Transverse colon (tissue), 4 donors: Measurements from ENCODE around the gene MSLN. TPM values are rescaled to one million over a fixed set of nuclear protein-coding genes. Genes with fewer than 3 reads are reported as not detected.
"Not testable (repeated sequence)": the region's sequence is repeated elsewhere in the genome, so short reads cannot be mapped to it uniquely, and the experiment has no call there.

Source experiments
- DNase-seq: peaks from one replicate; pipeline ENCODE4 v3.0.0-alpha.2; 2019
- H3K27ac ChIP-seq, 4 donors: fragments of 200-600 bp; sonication (generic); 2 replicates each; pipeline ENCODE4 v1.5.1; 2016 to 2018; ENCODE audit warnings: inconsistent platforms in 4 of 4
- H3K27me3 ChIP-seq: fragments of 200-600 bp; sonication (generic); 2 replicates; pipeline ENCODE4 v1.5.1; 2017; ENCODE audit warnings: inconsistent platforms
- H3K36me3 ChIP-seq, 4 donors: fragments of 200-600 bp; sonication (generic); 2 replicates each; pipeline ENCODE4 v1.5.1; 2017 to 2019; ENCODE audit warnings: inconsistent platforms in 4 of 4
- H3K4me1 ChIP-seq, 4 donors: fragments of 200-600 bp; sonication (generic); 2 replicates each; pipeline ENCODE4 v1.5.1; 2017 to 2020; ENCODE audit warnings: inconsistent platforms in 4 of 4
- H3K4me3 ChIP-seq, 4 donors: fragments of 200-600 bp; sonication (generic); 1 replicate in 1 of 4; 2 replicates in 3 of 4; pipeline versions ENCODE4 v1.5.1 to v1.6.1; 2017 to 2019; ENCODE audit warnings: inconsistent platforms in 4 of 4
- H3K9me3 ChIP-seq, 2 donors: fragments of 200-600 bp; sonication (generic); 2 replicates each; pipeline ENCODE4 v1.5.1; 2017 to 2019; ENCODE audit warnings: inconsistent platforms in 2 of 2
- CTCF ChIP-seq, 5 experiments: fragments of 200-600 bp in 3 of 5; fragments of 450-650 bp in 2 of 5; sonication (generic) in 3 of 5; IDR thresholded peaks; 1 replicate in 2 of 5; 2 replicates in 3 of 5; pipeline ENCODE4 v1.5.1; 2016 to 2017; ENCODE audit warnings: antibody characterized with exemption in 5 of 5, inconsistent platforms in 3 of 5, mild to moderate bottlenecking in 2 of 5, moderate library complexity in 1 of 5
- EP300 ChIP-seq: sonication (generic); formaldehyde crosslinking; IDR thresholded peaks from one replicate; pipeline ENCODE4 v1.6.1; 2017; ENCODE audit warnings: antibody characterized with exemption, low read depth
- POLR2A ChIP-seq: fragments of 450-650 bp; IDR thresholded peaks from one replicate; pipeline ENCODE4 v1.6.1; 2016; ENCODE audit warnings: antibody characterized with exemption, mild to moderate bottlenecking, moderate library complexity
- POLR2AphosphoS5 ChIP-seq, 3 donors: sonication (generic); formaldehyde crosslinking; IDR thresholded peaks; one replicate each; pipeline ENCODE4 v1.6.1; 2016; ENCODE audit warnings: antibody characterized with exemption in 3 of 3
- WGBS, 2 donors: methylation state at CpG; one replicate each; pipeline ENCODE4 v1.1.5; 2018; ENCODE audit warnings: low coverage in 1 of 2; 5-methylcytosine and 5-hydroxymethylcytosine counted together
- in situ Hi-C, 4 donors: fragments of 200-750 bp; cut with MboI; loops; one replicate each; pipeline versions ENCODE4 v1.15.0 to v1.15.1; 2017; ENCODE audit warnings: low sequenced_read_pairs in 3 of 4, low pct_ligation_motif_present in 1 of 4, low pct_unique_long_range_greater_than_20kb in 1 of 4
- intact Hi-C: fragments of 100-400 bp; cut with DNase I; formaldehyde crosslinking; loops from one replicate; pipeline ENCODE4 v1.15.1; 2023; ENCODE audit warnings: low total_unique reads
- total RNA-seq, 4 donors: library from RNA; depleted of rRNA; stranded (reverse); fragments of >200 nt; gene quantifications; one replicate each; pipeline ENCODE4 v1.1.0, GENCODE V29; 2016

The MSLN gene
- total RNA-seq, 4 donors from 2014 or later, result 4.9 to 21.2 (median 10.3) TPM; not detected in 1

- Histone ChIP-seq H3K4me3 (no peak overlapping the region), H3K36me3 (no peaks in the 10 kb centered on the region)
- TF ChIP-seq POLR2AphosphoS5 (IDR thresholded peaks at IDR 0.05) (no peak), POLR2A (no peak), CTCF (IDR thresholded peaks at IDR 0.05) (no peak), EP300 (no peak)
Measured at GRCh38 chr16:751152-752006, 9.2 kb upstream of the MSLN start.

GRCh38 chr16:752007-752312 lies 8.6 kb upstream of the MSLN start:
- intact Hi-C loops, result no loop called here

More at GRCh38 chr16:751152-752006, 9.2 kb upstream of the MSLN start:
- intact Hi-C loops, result no loop called here
- in situ Hi-C loops, result no loop called here
- H3K27ac ChIP-seq, result no peak overlapping the region
- 57 to 59% methylated on average over 13 to 39 of the region's 39 CpGs for WGBS, 2 donors
- no peaks in the 10 kb centered on the region for H3K4me1 ChIP-seq
- H3K27me3 ChIP-seq, result peaks cover 67% of the 10 kb centered on the region
- no peak for DNase-seq
- H3K9me3 ChIP-seq, result no peaks in the 10 kb centered on the region

GRCh38 chr16:754121-754607 lies 6.4 kb upstream of the MSLN start:
- H3K27ac ChIP-seq, H3K4me1 ChIP-seq, H3K4me3 ChIP-seq, in situ Hi-C loops, H3K9me3 ChIP-seq, H3K36me3 ChIP-seq, DNase-seq, intact Hi-C loops: not testable (repeated sequence)
- 75 to 83% methylated on average over 2 to 11 of the region's 11 CpGs for WGBS, 2 donors
- H3K27me3 ChIP-seq, result peaks cover 64% of the 10 kb centered on the region

More at GRCh38 chr16:752007-752312, 8.6 kb upstream of the MSLN start:
- no peak for TF ChIP-seq CTCF (IDR thresholded peaks at IDR 0.05)
- H3K4me1 ChIP-seq, result no peaks in the 10 kb centered on the region
- no peaks in the 10 kb centered on the region for H3K9me3 ChIP-seq
- WGBS, 2 donors, result 24 to 26% methylated on average over 6 to 10 of the region's 10 CpGs
- H3K4me3 ChIP-seq, result no peak overlapping the region
- in situ Hi-C loops, result no loop called here
- DNase-seq, result no peak
- H3K27me3 ChIP-seq, result peaks cover 67% of the 10 kb centered on the region
- H3K27ac ChIP-seq, result no peak overlapping the region
- no peaks in the 10 kb centered on the region for H3K36me3 ChIP-seq

- H3K4me3 ChIP-seq, result no peak overlapping the region
- H3K4me1 ChIP-seq, result no peaks in the 10 kb centered on the region
- no peak for DNase-seq
- no peaks in the 10 kb centered on the region for H3K36me3 ChIP-seq
- H3K27ac ChIP-seq, result no peak overlapping the region
- in situ Hi-C loops, result no loop called here
- WGBS, 2 donors, result 0 to 15% methylated on average over 4 to 11 of the region's 11 CpGs
- no peaks in the 10 kb centered on the region for H3K9me3 ChIP-seq
- TF ChIP-seq POLR2AphosphoS5 (IDR thresholded peaks at IDR 0.05), result no peak
- no peak for TF ChIP-seq EP300
- no peak for TF ChIP-seq CTCF (IDR thresholded peaks at IDR 0.05)
- no peak for TF ChIP-seq POLR2A
- H3K27me3 ChIP-seq, result peaks cover 68% of the 10 kb centered on the region
- intact Hi-C loops, result no loop called here
Measured at GRCh38 chr16:754656-755055, 5.9 kb upstream of the MSLN start.

- no peaks in the 10 kb centered on the region for H3K9me3 ChIP-seq
- peaks cover 66% of the 10 kb centered on the region for H3K27me3 ChIP-seq
- no peak overlapping the region for H3K4me3 ChIP-seq
- H3K36me3 ChIP-seq, result no peaks in the 10 kb centered on the region
- in situ Hi-C loops (no loop called here), intact Hi-C loops (no loop called here)
- DNase-seq, result no peak
- 93 to 94% methylated on average over 5 of the region's 5 CpGs for WGBS, 2 donors
- TF ChIP-seq CTCF (IDR thresholded peaks at IDR 0.05) (no peak), POLR2A (no peak), POLR2AphosphoS5 (IDR thresholded peaks at IDR 0.05) (no peak), EP300 (no peak)
- H3K27ac ChIP-seq, result no peak overlapping the region
- no peaks in the 10 kb centered on the region for H3K4me1 ChIP-seq
Measured at GRCh38 chr16:756428-756827, 4.1 kb upstream of the MSLN start.
